ENCODE measurements around the gene HOXC10. TPM values are rescaled to one million over a fixed set of nuclear protein-coding genes. Genes with fewer than 3 reads are reported as not detected.

HOXC10 gene
- polyA plus RNA-seq, 4 donors, result 1.2 TPM; not detected in 3

DNA sequence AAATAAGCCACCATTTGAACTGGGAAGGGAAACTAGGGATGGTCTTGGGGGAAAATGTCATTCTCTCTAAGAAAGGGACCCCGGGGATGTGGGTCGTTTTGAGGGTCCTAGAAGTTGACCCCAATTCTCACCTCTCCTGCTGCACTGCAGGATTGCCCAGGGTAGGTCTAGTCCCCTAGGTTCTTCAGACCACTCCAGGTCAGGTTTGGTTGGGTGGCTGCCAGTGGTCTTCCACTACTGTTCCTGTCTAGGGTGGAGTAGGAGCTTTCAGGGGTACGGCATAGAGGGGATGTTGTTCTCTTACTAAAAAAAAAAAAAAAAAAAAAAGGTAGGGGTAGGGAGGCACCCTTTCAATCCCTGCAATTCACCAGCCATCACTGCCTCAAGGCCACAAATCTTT lies 31.1 kb downstream of the HOXC10 start:
- peak overlapping the region in 1 of 3 donors; percentile 33 for H3K4me3 ChIP-seq (ENCODE audit: low read depth in 1 of 3, low read length in 3 of 3)
- H3K4me1 ChIP-seq (ENCODE audit: control insufficient read depth in 3 of 3, insufficient read depth in 2 of 3, low read depth in 1 of 3, low read length in 2 of 3), result peaks cover 0 to 33% (median 2%) of the 10 kb centered on the region in 3 donors
- H3K36me3 ChIP-seq (ENCODE audit: control insufficient read depth in 3 of 3, insufficient read depth in 2 of 3, low read depth in 1 of 3, low read length in 3 of 3), result no peaks in the 10 kb centered on the region
- H3K27ac ChIP-seq (ENCODE audit: low read depth in 1 of 3, low read length in 2 of 3), result no peak overlapping the region
- FAIRE-seq (no peak), DNase-seq (no peak)
- H3K9me3 ChIP-seq (ENCODE audit: control insufficient read depth in 2 of 2, insufficient read depth in 1 of 2, low read depth in 1 of 2, low read length in 1 of 2), result peaks cover 0 to 3% of the 10 kb centered on the region in 2 donors
- peaks cover 6 to 95% (median 49%) of the 10 kb centered on the region in 3 donors for H3K27me3 ChIP-seq (ENCODE audit: control insufficient read depth in 3 of 3, insufficient read depth in 3 of 3, low read length in 3 of 3)
- WGBS, 3 donors, result 23 to 25% (median 24%) methylated on average over 3 of the region's 3 CpGs

- peak overlapping the region in 1 of 3 donors; percentile 82 for H3K27ac ChIP-seq (ENCODE audit: low read depth in 1 of 3, low read length in 2 of 3)
- H3K36me3 ChIP-seq (ENCODE audit: control insufficient read depth in 3 of 3, insufficient read depth in 2 of 3, low read depth in 1 of 3, low read length in 3 of 3), result no peaks in the 10 kb centered on the region
- FAIRE-seq (no peak), DNase-seq (peak; percentile 50 to 82)
- peak overlapping the region in 1 of 3 donors; percentile 67 for H3K4me3 ChIP-seq (ENCODE audit: low read depth in 1 of 3, low read length in 3 of 3)
- H3K27me3 ChIP-seq (ENCODE audit: control insufficient read depth in 3 of 3, insufficient read depth in 3 of 3, low read length in 3 of 3), result peaks cover 6 to 95% (median 48%) of the 10 kb centered on the region in 3 donors
- H3K9me3 ChIP-seq (ENCODE audit: control insufficient read depth in 2 of 2, insufficient read depth in 1 of 2, low read depth in 1 of 2, low read length in 1 of 2), result peaks cover 0 to 3% of the 10 kb centered on the region in 2 donors
- WGBS, 3 donors, result 2 to 5% (median 4%) methylated on average over 24 to 25 of the region's 25 CpGs
- H3K4me1 ChIP-seq (ENCODE audit: control insufficient read depth in 3 of 3, insufficient read depth in 2 of 3, low read depth in 1 of 3, low read length in 2 of 3), result peaks cover 0 to 32% (median 2%) of the 10 kb centered on the region in 3 donors
Observed at GRCh38 chr12:54016478-54016964, 31.6 kb downstream of the HOXC10 start.

- no peak for DNase-seq
Observed at GRCh38 chr12:54017027-54017788, 32.3 kb downstream of the HOXC10 start.

DNA sequence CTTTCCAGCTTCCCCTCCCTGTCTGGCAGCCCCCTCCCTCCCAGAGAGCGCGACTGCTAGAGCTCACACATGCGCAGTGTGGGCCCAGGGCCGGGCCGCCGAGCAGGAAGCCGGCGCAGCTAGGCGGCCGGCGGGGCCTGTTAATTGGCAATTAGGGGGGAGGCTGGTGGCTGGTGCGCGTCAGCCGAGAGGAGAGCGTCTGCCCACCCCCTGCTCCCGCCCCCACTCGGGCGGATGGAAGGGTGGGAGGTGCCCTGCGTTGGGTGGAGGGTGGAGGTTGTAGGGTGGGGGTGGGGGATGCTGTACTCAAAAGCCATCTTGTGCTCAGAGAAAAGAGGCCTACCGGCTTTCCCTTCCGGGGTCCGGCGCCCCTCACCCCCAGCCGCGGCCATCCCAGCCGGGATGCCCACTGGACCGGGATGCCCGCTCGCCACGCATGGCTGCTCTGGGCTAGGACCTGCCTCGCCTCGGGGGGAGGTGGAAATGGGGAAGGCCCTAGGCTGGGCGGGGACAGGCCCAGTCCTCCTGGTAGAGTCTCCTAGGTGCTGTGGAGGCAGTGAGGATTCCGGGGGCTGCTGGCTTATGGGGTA lies 33.0 kb downstream of the HOXC10 start:
- 1 to 3% (median 3%) methylated on average over 22 to 34 of the region's 34 CpGs for WGBS, 3 donors
- H3K27me3 ChIP-seq (ENCODE audit: control insufficient read depth in 3 of 3, insufficient read depth in 3 of 3, low read length in 3 of 3), result peaks cover 6 to 96% (median 47%) of the 10 kb centered on the region in 3 donors
- peaks cover 0 to 32% (median 2%) of the 10 kb centered on the region in 3 donors for H3K4me1 ChIP-seq (ENCODE audit: control insufficient read depth in 3 of 3, insufficient read depth in 2 of 3, low read depth in 1 of 3, low read length in 2 of 3)
- peak overlapping the region in 2 of 3 donors; percentile 50 to 67 for H3K4me3 ChIP-seq (ENCODE audit: low read depth in 1 of 3, low read length in 3 of 3)
- FAIRE-seq, result no peak
- no peaks in the 10 kb centered on the region for H3K36me3 ChIP-seq (ENCODE audit: control insufficient read depth in 3 of 3, insufficient read depth in 2 of 3, low read depth in 1 of 3, low read length in 3 of 3)
- peak overlapping the region; percentile 5 to 89 (median 82) for H3K27ac ChIP-seq (ENCODE audit: low read depth in 1 of 3, low read length in 2 of 3)
- DNase-seq, result peak; percentile 59 to 89
- peaks cover 0 to 3% of the 10 kb centered on the region in 2 donors for H3K9me3 ChIP-seq (ENCODE audit: control insufficient read depth in 2 of 2, insufficient read depth in 1 of 2, low read depth in 1 of 2, low read length in 1 of 2)

More at GRCh38 chr12:54017027-54017788, 32.3 kb downstream of the HOXC10 start:
- Histone ChIP-seq H3K9me3 (ENCODE audit: control insufficient read depth in 2 of 2, insufficient read depth in 1 of 2, low read depth in 1 of 2, low read length in 1 of 2) (peaks cover 0 to 3% of the 10 kb centered on the region in 2 donors), H3K4me1 (ENCODE audit: control insufficient read depth in 3 of 3, insufficient read depth in 2 of 3, low read depth in 1 of 3, low read length in 2 of 3) (peaks cover 0 to 32% (median 2%) of the 10 kb centered on the region in 3 donors), H3K27me3 (ENCODE audit: control insufficient read depth in 3 of 3, insufficient read depth in 3 of 3, low read length in 3 of 3) (peaks cover 6 to 98% (median 48%) of the 10 kb centered on the region in 3 donors), H3K4me3 (ENCODE audit: low read depth in 1 of 3, low read length in 3 of 3) (peak overlapping the region in 2 of 3 donors; percentile 50 to 67), H3K27ac (ENCODE audit: low read depth in 1 of 3, low read length in 2 of 3) (peak overlapping the region in 1 of 3 donors; percentile 82), H3K36me3 (ENCODE audit: control insufficient read depth in 3 of 3, insufficient read depth in 2 of 3, low read depth in 1 of 3, low read length in 3 of 3) (no peaks in the 10 kb centered on the region)
- no peak for FAIRE-seq
- 2 to 3% (median 3%) methylated on average over 21 to 24 of the region's 24 CpGs for WGBS, 3 donors

DNA sequence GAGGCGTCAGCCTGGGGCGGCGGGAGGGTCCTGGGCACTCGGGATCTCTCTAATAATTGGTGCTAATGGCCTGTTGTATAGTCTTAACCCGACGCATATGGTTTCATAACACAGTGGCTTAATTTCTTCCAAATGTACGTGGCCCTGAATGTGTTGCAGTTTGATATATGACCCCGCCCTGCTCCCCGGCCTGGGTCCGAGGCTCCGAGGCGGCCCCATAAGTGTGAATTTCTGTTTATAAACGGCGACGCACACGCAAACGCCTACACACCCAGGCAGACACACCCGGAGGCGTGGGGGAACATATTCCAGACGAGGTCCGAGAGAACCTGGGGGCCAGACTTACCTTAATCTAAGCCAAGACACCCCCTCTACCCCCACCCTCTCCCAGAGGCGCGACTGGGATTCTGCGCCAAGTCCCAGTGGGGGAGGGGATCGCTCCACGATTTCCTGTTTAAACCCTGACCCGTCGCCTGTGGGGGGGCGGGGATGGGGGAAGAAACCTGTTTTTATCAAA lies 33.6 kb downstream of the HOXC10 start:
- H3K4me3 ChIP-seq (ENCODE audit: low read depth in 1 of 3, low read length in 3 of 3), result peak overlapping the region in 2 of 3 donors; percentile 50 to 67
- H3K36me3 ChIP-seq (ENCODE audit: control insufficient read depth in 3 of 3, insufficient read depth in 2 of 3, low read depth in 1 of 3, low read length in 3 of 3), result no peaks in the 10 kb centered on the region
- no peak for FAIRE-seq
- peak in 1 of 2 donors; percentile 58 for DNase-seq
- H3K4me1 ChIP-seq (ENCODE audit: control insufficient read depth in 3 of 3, insufficient read depth in 2 of 3, low read depth in 1 of 3, low read length in 2 of 3), result peaks cover 0 to 32% (median 2%) of the 10 kb centered on the region in 3 donors
- WGBS, 3 donors, result 12 to 26% (median 23%) methylated on average over 29 of the region's 29 CpGs
- peak overlapping the region; percentile 5 to 89 (median 82) for H3K27ac ChIP-seq (ENCODE audit: low read depth in 1 of 3, low read length in 2 of 3)
- H3K27me3 ChIP-seq (ENCODE audit: control insufficient read depth in 3 of 3, insufficient read depth in 3 of 3, low read length in 3 of 3), result peaks cover 6 to 96% (median 45%) of the 10 kb centered on the region in 3 donors
- peaks cover 0 to 3% of the 10 kb centered on the region in 2 donors for H3K9me3 ChIP-seq (ENCODE audit: control insufficient read depth in 2 of 2, insufficient read depth in 1 of 2, low read depth in 1 of 2, low read length in 1 of 2)

DNA sequence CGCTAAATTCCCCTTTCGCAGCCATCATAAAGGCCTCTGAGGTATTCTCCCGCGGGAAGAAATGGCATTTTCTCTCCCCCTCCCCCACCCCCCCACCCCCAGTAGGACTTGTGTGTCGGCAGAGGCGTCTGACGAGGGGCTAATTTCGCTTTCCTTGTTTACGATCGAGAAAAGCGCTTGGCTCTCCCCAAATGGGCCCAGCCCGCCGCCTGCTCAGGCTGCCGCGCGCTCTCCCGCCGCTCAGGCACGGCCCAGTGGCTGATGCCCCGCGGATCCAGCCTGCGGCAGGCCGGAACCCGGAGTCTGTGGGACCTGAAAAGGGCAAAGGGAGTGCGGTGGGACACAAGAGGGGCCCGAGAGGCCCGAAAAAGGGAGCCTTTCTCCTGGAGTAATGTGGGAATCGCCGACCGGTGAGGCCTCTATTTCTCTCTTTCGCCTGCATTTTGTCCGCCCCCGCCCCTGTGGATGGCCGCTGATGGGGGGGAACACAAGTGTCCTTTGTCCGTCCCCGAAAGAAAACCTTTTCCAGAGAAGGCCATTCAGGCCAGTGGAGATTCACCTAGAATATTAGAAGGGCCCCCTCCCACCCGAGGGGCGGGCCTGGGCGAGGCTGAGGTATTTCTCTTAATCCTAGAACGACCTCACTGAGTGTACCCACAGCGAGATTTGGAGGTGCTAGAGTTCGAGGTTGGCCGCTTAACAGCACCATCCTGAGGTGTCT lies 34.3 kb downstream of the HOXC10 start:
- peaks cover 5 to 96% (median 46%) of the 10 kb centered on the region in 3 donors for H3K27me3 ChIP-seq (ENCODE audit: control insufficient read depth in 3 of 3, insufficient read depth in 3 of 3, low read length in 3 of 3)
- FAIRE-seq, result no peak
- DNase-seq, result no peak

DNA sequence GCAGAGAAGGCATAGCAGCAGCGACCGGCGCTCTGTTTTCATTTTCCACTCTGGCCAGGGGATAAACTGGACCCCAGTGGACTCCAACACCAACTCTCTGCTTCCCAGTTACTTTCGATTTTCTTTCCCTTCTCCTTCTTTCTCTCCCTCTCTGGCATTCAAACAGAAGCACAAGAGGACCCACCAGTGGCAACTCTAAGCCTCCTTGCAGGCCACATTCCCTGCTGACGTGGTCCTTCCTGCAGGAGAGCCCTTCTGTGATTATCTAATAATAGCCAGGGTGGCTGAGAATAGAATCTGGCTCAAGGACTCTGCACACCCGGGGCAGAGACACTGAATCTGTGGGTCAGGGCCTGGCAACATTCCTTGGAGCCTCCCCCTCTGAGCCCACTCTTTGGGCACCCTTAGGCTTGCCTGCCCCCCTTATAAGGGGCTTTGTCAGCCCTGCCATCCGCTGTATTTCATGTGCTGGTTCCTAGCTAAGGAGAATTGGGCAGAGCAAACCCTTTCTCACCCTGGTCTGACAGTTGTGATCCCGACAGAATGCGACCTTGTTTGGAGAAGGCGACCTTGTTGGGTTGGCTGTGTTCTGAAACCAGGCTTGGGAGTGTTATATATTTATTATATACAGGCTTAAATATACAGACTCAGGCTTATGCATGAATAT lies 35.1 kb downstream of the HOXC10 start:
- 35 to 44% (median 37%) methylated on average over 10 of the region's 10 CpGs for WGBS, 3 donors

More for the DNA sequence above, 34.3 kb downstream of the HOXC10 start:
- no peaks in the 10 kb centered on the region for H3K36me3 ChIP-seq (ENCODE audit: control insufficient read depth in 3 of 3, insufficient read depth in 2 of 3, low read depth in 1 of 3, low read length in 3 of 3)
- 39 to 55% (median 53%) methylated on average over 40 to 43 of the region's 43 CpGs for WGBS, 3 donors
- peak overlapping the region; percentile 21 to 85 (median 82) for H3K27ac ChIP-seq (ENCODE audit: low read depth in 1 of 3, low read length in 2 of 3)
- peak overlapping the region in 1 of 3 donors; percentile 67 for H3K4me3 ChIP-seq (ENCODE audit: low read depth in 1 of 3, low read length in 3 of 3)
- H3K9me3 ChIP-seq (ENCODE audit: control insufficient read depth in 2 of 2, insufficient read depth in 1 of 2, low read depth in 1 of 2, low read length in 1 of 2), result peaks cover 0 to 3% of the 10 kb centered on the region in 2 donors
- peaks cover 0 to 32% (median 2%) of the 10 kb centered on the region in 3 donors for H3K4me1 ChIP-seq (ENCODE audit: control insufficient read depth in 3 of 3, insufficient read depth in 2 of 3, low read depth in 1 of 3, low read length in 2 of 3)

More for the DNA sequence above, 35.1 kb downstream of the HOXC10 start:
- H3K36me3 ChIP-seq (ENCODE audit: control insufficient read depth in 3 of 3, insufficient read depth in 2 of 3, low read depth in 1 of 3, low read length in 3 of 3), result no peaks in the 10 kb centered on the region
- peaks cover 0 to 3% of the 10 kb centered on the region in 2 donors for H3K9me3 ChIP-seq (ENCODE audit: control insufficient read depth in 2 of 2, insufficient read depth in 1 of 2, low read depth in 1 of 2, low read length in 1 of 2)
- H3K4me1 ChIP-seq (ENCODE audit: control insufficient read depth in 3 of 3, insufficient read depth in 2 of 3, low read depth in 1 of 3, low read length in 2 of 3), result peaks cover 0 to 32% (median 2%) of the 10 kb centered on the region in 3 donors
- peak overlapping the region in 2 of 3 donors; percentile 41 to 85 for H3K27ac ChIP-seq (ENCODE audit: low read depth in 1 of 3, low read length in 2 of 3)
- FAIRE-seq (no peak), DNase-seq (no peak)
- H3K27me3 ChIP-seq (ENCODE audit: control insufficient read depth in 3 of 3, insufficient read depth in 3 of 3, low read length in 3 of 3), result peaks cover 6 to 95% (median 48%) of the 10 kb centered on the region in 3 donors
- H3K4me3 ChIP-seq (ENCODE audit: low read depth in 1 of 3, low read length in 3 of 3), result peak overlapping the region in 1 of 3 donors; percentile 9

Data from small intestine (tissue), 7 donors.